Activated T-cell treated with anti-CD3 and anti-CD28 coated beads, Interleukin-2, amount 50 U/mL, for 24 hours (primary cell): ENCODE measurements around the gene HLA-DQA1.
A peak's percentile ranks its signal among the peaks of the same experiment; 100 is the strongest.
"Not testable (repeated sequence)": the region's sequence is repeated elsewhere in the genome, so short reads cannot be mapped to it uniquely, and the experiment has no call there.

ENCODE experiments used
- DNase-seq: peaks from one replicate; pipeline ENCODE4 v3.0.0-alpha.2; 2020
- H3K27ac Mint-ChIP-seq: 2 replicates; pipeline ENCODE4 v1.8.0; 2020; ENCODE audit warnings: mild to moderate bottlenecking, mixed read lengths
- H3K27me3 Mint-ChIP-seq: 2 replicates; pipeline ENCODE4 v1.8.0; 2020; ENCODE audit warnings: mixed read lengths
- H3K36me3 Mint-ChIP-seq: 2 replicates; pipeline ENCODE4 v1.8.0; 2020; ENCODE audit warnings: low read depth, mixed read lengths
- H3K4me1 Mint-ChIP-seq: 2 replicates; pipeline ENCODE4 v1.8.0; 2020; ENCODE audit warnings: low read depth, mixed read lengths
- H3K4me3 Mint-ChIP-seq: 2 replicates; pipeline ENCODE4 v1.8.0; 2020; ENCODE audit warnings: mild to moderate bottlenecking, moderate library complexity, mixed read lengths
- H3K9me3 Mint-ChIP-seq: 2 replicates; pipeline ENCODE4 v1.8.0; 2020; ENCODE audit warnings: mixed read lengths

Gene HLA-DQA1

DNA sequence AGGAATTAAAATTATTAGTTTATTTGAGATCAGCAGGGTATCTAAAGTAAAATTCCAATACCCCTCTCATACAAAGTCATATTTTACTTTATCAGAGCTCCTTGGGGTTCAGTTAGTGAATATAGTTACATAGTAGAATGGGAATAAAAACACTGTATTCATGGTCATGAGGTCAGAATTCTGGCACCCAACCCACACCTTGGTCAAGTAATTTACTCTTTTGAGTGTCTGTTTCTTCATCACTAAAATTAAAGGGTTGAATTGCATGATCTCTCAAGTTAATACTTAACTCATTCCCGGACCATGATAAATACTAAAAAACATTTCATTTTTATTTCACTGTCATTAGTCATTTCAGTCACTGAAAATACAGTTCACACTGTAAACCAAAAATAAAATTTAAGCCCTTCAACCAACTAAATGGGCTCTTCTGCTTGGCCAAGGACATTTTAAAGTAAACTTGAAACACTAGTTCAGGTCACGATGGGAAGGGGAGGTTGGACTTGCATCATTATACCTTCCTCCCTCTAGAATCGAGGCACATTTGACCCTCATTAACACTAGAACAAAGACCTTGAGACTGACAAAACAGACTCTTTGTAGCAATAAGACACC lies 26.4 kb upstream of the HLA-DQA1 start:
- no peak for DNase-seq
- no peak overlapping the region for H3K4me3 Mint-ChIP-seq

DNA sequence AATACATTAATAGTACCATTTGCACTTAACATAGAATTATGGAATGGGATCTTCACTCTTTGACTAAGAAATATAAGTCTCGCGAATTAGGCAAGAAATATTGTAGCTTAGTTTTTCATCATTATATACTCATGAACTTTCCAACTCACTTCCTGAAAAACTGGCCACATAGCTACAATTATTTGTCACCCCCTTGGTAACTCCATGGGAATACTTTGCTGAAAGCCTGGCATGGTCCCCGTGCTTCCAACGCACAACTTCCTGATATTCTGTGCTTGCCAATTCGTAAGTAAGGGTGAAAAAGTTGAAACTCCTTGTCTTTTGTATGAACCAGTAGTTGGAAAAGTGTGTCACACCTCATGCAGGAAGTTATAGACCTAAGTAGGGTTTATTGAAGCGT lies 23.7 kb upstream of the HLA-DQA1 start:
- no peak overlapping the region for H3K27ac Mint-ChIP-seq

More for the DNA sequence above, 26.4 kb upstream of the HLA-DQA1 start:
- no peaks in the 10 kb centered on the region for H3K36me3 Mint-ChIP-seq
- H3K27me3 Mint-ChIP-seq: no peaks in the 10 kb centered on the region
- H3K9me3 Mint-ChIP-seq: peaks cover 7% of the 10 kb centered on the region
- H3K4me1 Mint-ChIP-seq: peaks cover 26% of the 10 kb centered on the region
- no peak overlapping the region for H3K27ac Mint-ChIP-seq

DNA sequence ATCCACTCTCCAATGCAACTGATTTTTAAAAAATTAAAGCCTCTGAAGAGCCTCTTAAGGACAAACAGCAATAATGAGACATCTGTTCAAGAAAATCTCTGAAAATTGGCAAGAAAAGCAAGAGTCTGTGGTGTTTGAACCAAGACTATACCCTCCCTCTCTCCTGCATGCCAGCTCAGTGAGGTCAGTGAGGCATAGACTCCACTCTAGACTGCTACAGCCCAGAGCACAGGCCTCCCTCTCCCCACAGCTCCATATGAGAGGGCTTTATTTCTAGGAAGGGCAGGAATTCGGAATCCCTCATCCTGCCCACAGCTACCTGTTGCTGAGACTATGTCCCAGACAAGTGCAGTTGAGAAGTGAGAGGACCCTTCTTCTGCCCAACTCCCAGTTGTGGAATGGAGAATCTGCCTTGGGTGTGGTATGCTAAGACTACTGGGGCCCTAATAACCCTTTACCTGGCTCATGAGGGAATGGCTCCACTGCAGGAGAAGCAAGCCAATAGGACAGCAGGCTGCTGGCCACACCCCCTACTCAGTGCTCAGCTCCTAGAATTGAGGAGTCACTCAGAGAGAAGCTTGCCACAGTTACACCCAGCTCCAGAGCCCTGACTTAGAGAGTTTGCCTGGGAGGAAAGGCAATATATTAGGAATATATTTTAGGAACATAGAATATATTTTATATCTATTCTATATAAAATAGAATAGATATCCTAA lies 22.7 kb upstream of the HLA-DQA1 start:
- no peak for DNase-seq
- H3K36me3 Mint-ChIP-seq: no peaks in the 10 kb centered on the region

More for the DNA sequence above, 23.7 kb upstream of the HLA-DQA1 start:
- Mint-ChIP-seq H3K4me1 (peaks cover 27% of the 10 kb centered on the region), H3K27me3 (no peaks in the 10 kb centered on the region), H3K4me3 (no peak overlapping the region), H3K9me3 (peaks cover 14% of the 10 kb centered on the region), H3K36me3 (no peaks in the 10 kb centered on the region)
- DNase-seq: no peak

GRCh38 chr6:32615885-32616532 lies 21.2 kb upstream of the HLA-DQA1 start:
- no peak for DNase-seq
- H3K9me3 Mint-ChIP-seq: peaks cover 17% of the 10 kb centered on the region
- no peak overlapping the region for H3K4me3 Mint-ChIP-seq
- H3K27ac Mint-ChIP-seq: peak overlapping the region; percentile 82
- H3K27me3 Mint-ChIP-seq: no peaks in the 10 kb centered on the region
- H3K4me1 Mint-ChIP-seq: peaks cover 31% of the 10 kb centered on the region
- H3K36me3 Mint-ChIP-seq: no peaks in the 10 kb centered on the region

More for the DNA sequence above, 22.7 kb upstream of the HLA-DQA1 start:
- Mint-ChIP-seq H3K27ac (no peak overlapping the region), H3K4me1 (peaks cover 27% of the 10 kb centered on the region), H3K9me3 (peaks cover 17% of the 10 kb centered on the region), H3K4me3 (no peak overlapping the region), H3K27me3 (no peaks in the 10 kb centered on the region)

GRCh38 chr6:32617751-32618150 lies 19.5 kb upstream of the HLA-DQA1 start:
- Mint-ChIP-seq H3K4me1 (peaks cover 44% of the 10 kb centered on the region), H3K36me3 (no peaks in the 10 kb centered on the region), H3K4me3 (no peak overlapping the region), H3K27ac (no peak overlapping the region), H3K27me3 (no peaks in the 10 kb centered on the region), H3K9me3 (peaks cover 17% of the 10 kb centered on the region)
- no peak for DNase-seq

GRCh38 chr6:32621372-32621771 lies 15.8 kb upstream of the HLA-DQA1 start:
- H3K36me3 Mint-ChIP-seq: no peaks in the 10 kb centered on the region
- H3K27ac Mint-ChIP-seq: no peak overlapping the region
- no peak for DNase-seq
- no peak overlapping the region for H3K4me3 Mint-ChIP-seq
- no peaks in the 10 kb centered on the region for H3K27me3 Mint-ChIP-seq
- H3K4me1 Mint-ChIP-seq: peaks cover 51% of the 10 kb centered on the region
- peaks cover 10% of the 10 kb centered on the region for H3K9me3 Mint-ChIP-seq

GRCh38 chr6:32622545-32623401 lies 14.4 kb upstream of the HLA-DQA1 start:
- Mint-ChIP-seq H3K4me1 (peaks cover 53% of the 10 kb centered on the region), H3K27me3 (no peaks in the 10 kb centered on the region), H3K27ac (peak overlapping the region; percentile 82), H3K36me3 (no peaks in the 10 kb centered on the region), H3K4me3 (peak overlapping the region; percentile 21), H3K9me3 (peaks cover 8% of the 10 kb centered on the region)
- DNase-seq: peak; percentile 50

GRCh38 chr6:32623693-32624092 lies 13.5 kb upstream of the HLA-DQA1 start:
- peaks cover 55% of the 10 kb centered on the region for H3K4me1 Mint-ChIP-seq
- peak overlapping the region; percentile 18 for H3K4me3 Mint-ChIP-seq
- no peaks in the 10 kb centered on the region for H3K36me3 Mint-ChIP-seq
- no peak overlapping the region for H3K27ac Mint-ChIP-seq
- H3K27me3 Mint-ChIP-seq: no peaks in the 10 kb centered on the region
- DNase-seq: no peak
- H3K9me3 Mint-ChIP-seq: peaks cover 2% of the 10 kb centered on the region

GRCh38 chr6:32624565-32624964 lies 12.6 kb upstream of the HLA-DQA1 start:
- Mint-ChIP-seq H3K27ac (no peak overlapping the region), H3K9me3 (no peaks in the 10 kb centered on the region), H3K27me3 (no peaks in the 10 kb centered on the region), H3K4me1 (peaks cover 55% of the 10 kb centered on the region), H3K4me3 (no peak overlapping the region), H3K36me3 (no peaks in the 10 kb centered on the region)
- DNase-seq: no peak

DNA sequence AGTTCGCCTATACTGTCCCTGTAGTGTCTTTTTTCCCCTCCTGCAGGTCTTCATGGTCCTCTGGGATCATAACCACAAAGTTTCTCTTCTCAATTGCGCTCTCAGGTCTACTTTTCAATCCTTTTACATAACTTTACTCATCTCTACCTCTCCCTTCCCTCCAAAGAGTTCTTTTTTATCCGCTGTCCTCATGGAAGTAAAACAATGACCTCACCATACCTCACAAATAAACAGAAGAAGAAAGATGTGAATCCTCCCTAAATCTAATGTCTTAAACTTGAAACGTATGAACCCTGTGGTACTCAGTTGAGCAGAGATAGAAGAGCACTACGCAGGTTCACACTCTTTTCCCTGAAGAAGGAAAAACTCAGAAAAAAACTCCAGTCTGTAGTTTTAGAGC lies 12.1 kb upstream of the HLA-DQA1 start:
- peaks cover 55% of the 10 kb centered on the region for H3K4me1 Mint-ChIP-seq
- H3K9me3 Mint-ChIP-seq: no peaks in the 10 kb centered on the region
- H3K36me3 Mint-ChIP-seq: no peaks in the 10 kb centered on the region
- no peak overlapping the region for H3K4me3 Mint-ChIP-seq
- H3K27ac Mint-ChIP-seq: no peak overlapping the region
- no peaks in the 10 kb centered on the region for H3K27me3 Mint-ChIP-seq
- DNase-seq: no peak

DNA sequence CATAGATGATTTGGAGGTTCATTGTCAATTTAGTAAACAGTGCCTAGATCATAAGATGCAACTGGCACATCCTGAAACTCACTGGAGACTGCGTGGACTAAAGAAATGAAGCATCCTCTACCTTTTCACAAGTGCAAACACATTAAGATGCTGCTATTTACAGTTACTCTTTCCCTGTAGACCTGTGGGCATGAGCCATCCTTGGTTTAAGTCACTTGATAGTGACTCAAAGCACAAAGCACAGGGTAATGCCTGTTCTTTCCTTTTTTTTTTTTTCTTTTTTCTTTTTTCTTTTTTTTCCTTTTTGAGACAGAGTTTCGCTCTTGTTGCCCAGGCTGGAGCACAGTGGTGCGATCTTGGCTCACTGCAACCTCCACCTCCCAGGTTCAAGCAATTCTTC lies 10.0 kb upstream of the HLA-DQA1 start:
- no peak for DNase-seq
- Mint-ChIP-seq H3K4me3 (no peak overlapping the region), H3K9me3 (no peaks in the 10 kb centered on the region), H3K27me3 (no peaks in the 10 kb centered on the region), H3K27ac (no peak overlapping the region), H3K36me3 (no peaks in the 10 kb centered on the region), H3K4me1 (peaks cover 40% of the 10 kb centered on the region)

- DNase-seq: no peak
- Mint-ChIP-seq H3K27ac (no peak overlapping the region), H3K27me3 (no peaks in the 10 kb centered on the region), H3K4me1 (peaks cover 34% of the 10 kb centered on the region), H3K4me3 (no peak overlapping the region), H3K9me3 (no peaks in the 10 kb centered on the region), H3K36me3 (no peaks in the 10 kb centered on the region)
Observed at GRCh38 chr6:32627831-32628230, 9.4 kb upstream of the HLA-DQA1 start.

DNA sequence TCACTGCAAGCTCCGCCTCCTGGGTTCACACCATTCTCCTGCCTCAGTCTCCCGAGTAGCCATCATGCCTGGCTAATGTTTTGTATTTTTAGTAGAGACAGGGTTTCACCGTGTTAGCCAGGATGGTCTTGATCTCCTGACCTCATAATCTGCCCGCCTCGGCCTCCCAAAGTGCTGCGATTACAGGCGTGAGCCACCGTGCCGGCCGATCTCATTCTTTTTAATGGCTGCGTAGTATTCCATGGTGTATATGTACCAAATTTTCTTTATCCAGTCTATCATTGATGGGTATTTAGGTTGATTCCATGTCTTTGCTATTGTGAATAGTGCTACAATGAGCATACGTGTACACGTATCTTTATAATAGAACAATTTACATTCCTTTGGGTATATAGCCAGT lies 7.4 kb upstream of the HLA-DQA1 start:
- not testable (repeated sequence) for H3K27ac Mint-ChIP-seq, H3K36me3 Mint-ChIP-seq, DNase-seq, H3K27me3 Mint-ChIP-seq, H3K9me3 Mint-ChIP-seq, H3K4me3 Mint-ChIP-seq
- peaks cover 29% of the 10 kb centered on the region for H3K4me1 Mint-ChIP-seq

- DNase-seq: no peak
- Mint-ChIP-seq H3K27ac (no peak overlapping the region), H3K4me3 (no peak overlapping the region), H3K27me3 (no peaks in the 10 kb centered on the region), H3K9me3 (no peaks in the 10 kb centered on the region), H3K36me3 (no peaks in the 10 kb centered on the region), H3K4me1 (peaks cover 9% of the 10 kb centered on the region)
Observed at GRCh38 chr6:32635526-32636123, 1.6 kb upstream of the HLA-DQA1 start.
